Measurements from ENCODE around the gene KCNJ6.
"Not testable (repeated sequence)": the region's sequence is repeated elsewhere in the genome, so short reads cannot be mapped to it uniquely, and the experiment has no call there.

The KCNJ6 gene
- total RNA-seq: 0 to 0.07 reads per million in 2 donors

DNA sequence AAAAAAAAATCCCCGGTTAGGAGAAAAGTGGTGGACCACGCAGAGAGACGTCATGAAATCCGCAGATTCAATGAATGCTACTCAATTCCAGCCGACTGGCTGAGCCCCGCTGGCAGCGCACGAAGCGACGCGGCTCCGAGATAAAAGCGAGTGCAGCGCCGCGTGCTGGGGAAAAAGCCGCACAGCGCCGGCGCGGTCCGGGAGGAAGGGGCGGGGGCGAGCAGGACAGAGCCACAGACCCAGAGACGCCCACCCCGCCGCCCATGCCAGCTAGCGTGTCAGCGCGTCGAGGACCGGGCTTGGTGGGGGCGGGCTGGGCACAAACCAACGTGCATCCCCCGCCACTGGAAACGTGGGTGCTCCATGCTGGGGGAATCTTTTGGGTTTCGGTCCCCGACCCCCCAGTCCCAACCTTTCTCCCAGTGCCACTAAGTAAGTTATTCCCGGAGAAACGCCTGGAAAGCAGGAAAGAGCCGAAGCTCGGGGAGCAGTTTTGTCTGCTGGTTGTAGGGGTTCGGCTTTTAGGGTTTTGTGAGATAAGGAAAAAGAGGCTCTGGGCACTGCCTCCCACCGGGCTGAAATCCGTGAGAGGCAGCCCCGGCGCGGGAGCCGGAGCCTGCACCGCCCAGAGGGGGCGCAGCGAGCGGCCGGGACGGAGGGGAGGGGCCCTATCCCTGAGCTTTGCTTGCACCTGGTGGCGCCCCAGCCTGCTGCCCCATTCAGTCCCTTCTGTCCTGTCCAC lies at the start of gene KCNJ6:
KCNJ6 (minus strand) TSS at position 148 of the 742 bp plus-strand sequence. CDS start 75,775 bp downstream, outside the sequence.
- no peak for DNase-seq

GRCh38 chr21:37965088-37965805 lies 49.0 kb upstream of the KCNJ6 start:
- no peak for DNase-seq

DNA sequence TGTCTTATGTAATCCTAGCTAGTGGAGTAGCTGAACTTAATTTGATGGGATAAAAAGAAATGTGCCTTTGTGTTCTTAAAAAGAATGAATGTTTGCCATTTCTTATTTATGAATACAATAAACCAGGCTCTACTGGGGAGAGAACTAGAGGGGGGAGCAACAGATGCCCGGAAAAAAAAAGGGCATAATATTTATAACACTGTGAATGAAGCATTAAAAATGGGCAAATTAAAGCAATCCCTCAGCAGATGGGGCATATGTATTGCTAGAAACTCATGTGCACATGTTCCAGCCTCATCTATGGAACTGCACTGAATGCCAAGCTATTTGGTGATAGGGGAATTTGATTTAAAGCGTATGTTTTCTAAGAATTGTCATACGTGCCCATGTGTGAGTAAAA lies 42.3 kb upstream of the KCNJ6 start:
- no peak for DNase-seq

- no peak for DNase-seq
Measured at GRCh38 chr21:37956772-37957171, 40.5 kb upstream of the KCNJ6 start.

DNA sequence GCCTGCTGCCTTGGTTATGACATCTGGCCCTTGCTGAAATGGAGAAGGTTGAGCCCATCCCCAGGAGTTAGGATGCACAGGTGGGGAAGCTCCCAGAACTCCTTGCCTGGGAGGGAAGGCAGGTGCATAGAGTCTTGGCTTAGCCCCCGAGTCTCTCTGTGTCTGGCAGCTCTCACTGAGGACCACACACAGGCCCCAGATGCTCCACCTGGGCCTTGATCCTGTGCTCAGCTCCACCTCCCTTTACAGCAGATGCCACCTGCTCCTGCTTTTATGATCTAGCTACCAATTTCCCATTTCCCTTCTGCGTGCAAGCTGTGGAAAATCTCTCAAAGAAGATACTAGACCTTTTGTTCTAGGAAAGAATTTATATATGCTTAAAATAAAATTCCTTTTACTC lies 28.8 kb upstream of the KCNJ6 start:
- DNase-seq: no peak

DNA sequence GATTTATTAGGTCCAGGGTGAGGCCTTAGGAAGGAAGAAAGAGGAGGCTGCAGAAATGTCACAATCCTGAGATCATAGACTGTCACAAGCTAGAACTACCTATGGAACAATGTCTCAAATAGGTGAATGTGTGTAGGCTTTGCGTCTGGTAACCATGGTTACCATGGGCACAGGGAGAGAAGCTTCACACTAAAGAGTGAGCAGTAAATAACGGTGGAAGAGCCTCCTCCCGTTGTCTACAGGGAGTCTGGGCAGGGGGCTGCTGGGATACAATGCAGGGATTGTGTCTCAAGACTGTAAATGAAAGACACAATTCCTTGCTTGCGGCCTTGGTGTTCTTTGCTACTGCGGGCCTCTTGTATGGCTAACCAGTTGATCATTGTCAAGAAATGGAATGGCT lies 28.2 kb upstream of the KCNJ6 start:
- DNase-seq: no peak

- DNase-seq: no peak
Measured at GRCh38 chr21:37940691-37941090, 24.4 kb upstream of the KCNJ6 start.

- no peak for DNase-seq
Measured at GRCh38 chr21:37939838-37940237, 23.6 kb upstream of the KCNJ6 start.

- DNase-seq: no peak
Measured at GRCh38 chr21:37939251-37939650, 23.0 kb upstream of the KCNJ6 start.

- no peak for DNase-seq
Measured at GRCh38 chr21:37937668-37938067, 21.4 kb upstream of the KCNJ6 start.

GRCh38 chr21:37936010-37936785 lies 19.9 kb upstream of the KCNJ6 start:
- no peak for DNase-seq

- no peak for DNase-seq
Measured at GRCh38 chr21:37932936-37933335, 16.7 kb upstream of the KCNJ6 start.

DNA sequence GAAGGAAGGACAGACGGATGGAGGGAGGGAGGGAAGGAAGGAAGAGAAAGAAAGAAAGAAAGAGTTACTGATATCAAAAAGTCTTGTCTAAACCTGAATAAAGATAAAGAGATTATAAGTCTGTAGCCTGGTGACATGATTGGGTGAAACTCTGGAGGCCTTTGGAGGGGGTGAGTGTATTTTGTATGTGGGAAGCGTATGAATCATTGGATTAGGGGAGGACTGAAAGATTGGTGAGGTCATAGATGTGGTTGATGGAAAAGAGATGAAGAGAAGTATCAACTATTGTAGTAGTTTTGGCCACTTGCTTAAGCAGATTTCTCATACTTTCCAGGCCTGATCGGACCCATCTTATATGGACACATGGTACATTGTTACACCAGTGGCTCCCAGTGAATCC lies 11.5 kb upstream of the KCNJ6 start:
- DNase-seq: no peak

DNA sequence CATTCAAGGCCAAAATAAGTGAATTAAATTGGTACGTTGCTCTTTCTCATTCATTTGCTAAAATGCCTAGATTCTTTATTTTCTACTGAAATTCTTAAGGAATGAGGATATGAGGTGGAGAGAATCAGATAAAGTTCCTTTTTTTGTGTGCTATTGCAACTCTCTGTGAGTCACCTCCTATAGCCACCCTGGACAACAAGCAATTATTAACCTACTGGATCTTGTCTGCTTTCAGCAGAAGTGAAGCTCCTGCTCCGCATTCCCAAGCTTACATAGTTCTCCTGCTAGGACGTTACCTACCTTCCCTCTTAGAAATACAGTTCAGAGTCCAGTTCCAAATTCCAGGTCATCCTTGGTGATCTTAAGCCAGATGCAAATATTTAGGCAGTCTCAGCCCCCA lies 4.8 kb upstream of the KCNJ6 start:
- no peak for DNase-seq

GRCh38 chr21:37920302-37920701 lies 4.0 kb upstream of the KCNJ6 start:
- DNase-seq: not testable (repeated sequence)

DNA sequence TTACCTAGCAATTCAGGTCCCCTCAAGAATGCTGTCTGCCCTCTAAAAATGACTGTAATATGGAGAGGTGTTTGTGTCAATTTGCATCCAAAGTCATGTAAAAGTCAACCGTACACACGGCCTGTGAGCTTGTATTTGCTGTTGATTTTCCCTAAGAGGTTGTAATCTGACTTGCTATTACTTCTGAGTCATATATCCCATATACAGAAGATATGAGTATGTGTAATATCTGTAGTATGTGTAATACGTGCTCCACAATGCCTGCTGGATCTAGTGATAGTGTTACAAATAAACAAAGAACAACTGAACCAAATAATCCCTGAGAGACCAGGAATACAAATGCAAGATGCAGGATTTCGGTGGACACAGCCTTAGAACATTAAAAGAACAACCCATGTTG lies 1.4 kb upstream of the KCNJ6 start:
- no peak for DNase-seq

DNA sequence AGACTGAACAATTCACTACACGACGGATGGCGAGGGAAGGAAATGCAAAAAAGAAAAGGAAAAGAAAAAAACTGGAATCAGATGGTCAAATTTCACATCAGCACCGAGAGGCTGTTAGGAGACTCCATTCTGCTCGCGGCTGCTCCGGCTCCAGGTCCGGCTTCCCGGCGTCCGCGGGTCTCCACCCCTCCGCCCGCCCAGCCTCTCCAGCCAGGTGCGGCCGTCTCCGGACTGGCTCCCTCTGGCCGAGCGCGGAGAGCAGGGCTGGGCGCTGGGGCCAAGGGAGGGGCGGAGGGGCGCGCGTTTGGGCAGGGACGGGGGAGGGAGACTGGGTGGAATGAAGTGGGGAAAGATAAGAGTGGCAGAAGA lies 332 bp downstream of the KCNJ6 start:
- no peak for DNase-seq

GRCh38 chr21:37915497-37915911 lies 753 bp downstream of the KCNJ6 start:
- no peak for DNase-seq

GRCh38 chr21:37912616-37913015 lies 3.6 kb downstream of the KCNJ6 start:
- no peak for DNase-seq

GRCh38 chr21:37909936-37910335 lies 6.3 kb downstream of the KCNJ6 start:
- DNase-seq: no peak

GRCh38 chr21:37908691-37909090 lies 7.6 kb downstream of the KCNJ6 start:
- no peak for DNase-seq

- no peak for DNase-seq
Measured at GRCh38 chr21:37907076-37907475, 9.2 kb downstream of the KCNJ6 start.

GRCh38 chr21:37905291-37905690 lies 11.0 kb downstream of the KCNJ6 start:
- DNase-seq: no peak

GRCh38 chr21:37904856-37905255 lies 11.4 kb downstream of the KCNJ6 start:
- DNase-seq: no peak

All from T-helper 9 cell (primary cell).